ENCODE measurements around the gene TBC1D22A.

The TBC1D22A gene

GRCh38 chr22:46843821-46844255 is 81.4 kb downstream of the TBC1D22A start:
- DNase-seq, result no peak

DNA sequence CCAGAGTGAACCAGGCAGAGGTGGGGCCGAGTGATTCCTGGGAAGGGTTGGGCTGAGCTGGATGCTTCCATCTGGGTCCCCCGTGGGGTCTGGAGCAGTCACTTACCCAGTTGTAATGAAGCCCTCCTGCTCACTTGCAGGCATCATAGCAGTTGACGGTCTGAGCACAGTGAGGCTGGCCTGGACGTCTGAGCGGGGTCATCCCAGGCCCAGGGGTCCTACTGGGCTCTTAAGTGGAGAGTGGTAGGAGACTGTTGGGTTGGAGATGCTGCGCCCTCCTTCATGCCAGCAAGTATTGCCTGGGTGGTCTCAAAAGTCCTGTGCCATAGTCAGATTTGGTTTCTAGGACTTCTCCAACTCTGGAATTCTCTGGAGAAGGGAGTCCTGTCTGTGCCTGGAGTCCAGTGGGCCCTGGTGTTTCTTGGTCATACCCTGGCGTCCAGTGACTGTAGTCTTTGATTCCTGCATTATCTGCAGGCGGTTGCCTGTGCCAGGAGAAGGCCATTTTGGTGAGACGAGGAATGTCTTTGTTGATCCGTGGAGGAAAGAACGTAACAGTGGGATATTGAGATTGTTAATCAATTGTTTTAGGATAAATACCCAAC is 82.3 kb downstream of the TBC1D22A start:
- no peak for DNase-seq

DNA sequence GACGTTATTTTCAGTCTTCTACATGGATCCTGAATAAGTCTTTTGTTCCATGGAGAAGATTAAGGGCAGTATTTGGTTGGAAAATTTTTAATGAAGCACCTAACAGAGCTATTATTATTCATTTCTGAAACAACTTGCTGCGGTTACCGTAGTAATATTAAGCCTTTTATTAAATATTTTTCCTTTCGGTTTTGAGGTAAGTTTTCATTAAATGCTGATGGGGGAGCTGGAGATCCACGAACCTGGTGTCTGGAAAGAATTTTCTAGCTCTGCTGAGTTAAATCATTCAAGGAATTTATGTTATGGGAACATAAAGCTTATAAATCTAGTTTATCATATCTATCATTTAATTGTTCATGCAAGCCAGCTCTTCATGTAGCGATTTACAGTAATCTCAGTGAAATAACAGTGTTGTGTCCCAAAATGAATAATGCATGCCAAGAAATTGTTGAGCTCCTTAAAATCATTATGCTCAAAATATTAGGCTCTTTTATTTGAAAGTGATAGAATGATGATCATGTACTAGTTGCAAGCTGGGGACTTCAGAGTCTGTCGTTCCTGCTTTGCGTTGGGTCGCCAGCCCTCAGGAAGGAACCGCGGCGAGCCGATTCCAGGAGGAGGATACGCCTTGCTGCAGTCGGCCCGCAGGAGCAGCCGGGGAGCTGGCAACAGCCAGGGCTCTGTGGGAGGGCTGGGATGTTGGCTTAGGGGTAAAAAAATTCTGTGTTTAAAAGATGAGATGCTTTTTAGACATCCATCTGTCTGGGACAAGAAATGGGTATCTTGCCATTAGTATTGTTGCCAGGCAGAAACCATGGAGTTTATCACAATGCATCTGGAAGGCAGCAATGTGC is 83.1 kb downstream of the TBC1D22A start:
- DNase-seq, result no peak

DNA sequence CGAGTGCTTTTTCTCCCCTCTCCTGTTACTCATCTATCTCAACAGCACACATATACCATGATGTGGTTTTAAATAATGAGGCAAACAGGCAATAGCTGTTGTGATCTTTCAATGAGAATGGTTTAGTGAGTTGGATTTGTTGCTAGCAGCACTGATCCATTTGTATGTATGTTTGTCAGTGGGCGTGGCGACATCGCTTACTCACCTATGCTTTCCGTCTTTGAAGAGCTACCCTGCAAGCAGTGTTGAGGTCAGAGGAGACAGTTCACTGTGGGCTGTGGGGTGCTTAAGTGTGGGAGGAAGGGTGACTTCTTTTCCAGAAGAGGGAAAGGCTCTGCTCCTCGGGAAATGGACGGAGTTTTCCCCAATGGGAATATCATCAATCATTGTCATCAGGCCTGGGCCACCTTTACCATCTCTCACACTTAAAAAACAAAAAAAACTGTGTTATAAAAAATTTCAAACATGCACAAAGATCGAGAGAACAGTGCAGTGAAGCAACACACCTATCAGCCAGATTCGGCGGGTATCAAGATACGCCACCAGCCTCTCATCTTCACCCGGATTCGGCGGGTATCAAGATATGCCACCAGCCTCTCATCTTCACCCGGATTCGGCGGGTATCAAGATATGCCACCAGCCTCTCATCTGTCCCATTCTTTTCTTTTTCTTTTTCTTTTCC is 83.8 kb downstream of the TBC1D22A start:
- DNase-seq, result no peak

DNA sequence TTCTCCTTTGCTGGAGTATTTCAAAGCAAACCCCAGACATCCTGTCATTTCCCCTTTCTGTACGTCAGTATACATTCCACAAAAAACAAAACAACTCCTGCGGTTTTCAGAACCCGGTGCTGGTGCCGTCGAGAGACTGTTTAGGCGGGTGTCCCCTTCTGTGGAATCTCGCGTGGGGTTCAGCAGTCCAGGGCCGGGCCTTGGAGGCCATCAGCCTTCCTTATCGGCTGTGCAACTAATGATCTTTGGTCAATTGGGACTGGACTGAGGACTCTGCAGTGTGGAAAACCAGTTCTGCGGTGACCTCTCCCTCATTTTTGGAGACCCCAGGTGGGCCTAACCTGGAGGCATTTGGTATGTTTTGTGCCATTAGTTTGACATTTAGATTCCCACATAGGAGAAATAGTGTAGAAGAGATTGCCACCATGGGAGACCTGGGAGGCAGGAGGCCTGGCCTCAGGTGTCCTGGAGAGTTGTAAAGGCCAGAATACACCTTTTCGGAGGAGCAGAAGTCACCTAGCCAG is 84.4 kb downstream of the TBC1D22A start:
- DNase-seq, result no peak

- no peak for DNase-seq
Observed at GRCh38 chr22:46848197-46848596, 85.7 kb downstream of the TBC1D22A start.

GRCh38 chr22:46849101-46849500 is 86.7 kb downstream of the TBC1D22A start:
- no peak for DNase-seq

DNA sequence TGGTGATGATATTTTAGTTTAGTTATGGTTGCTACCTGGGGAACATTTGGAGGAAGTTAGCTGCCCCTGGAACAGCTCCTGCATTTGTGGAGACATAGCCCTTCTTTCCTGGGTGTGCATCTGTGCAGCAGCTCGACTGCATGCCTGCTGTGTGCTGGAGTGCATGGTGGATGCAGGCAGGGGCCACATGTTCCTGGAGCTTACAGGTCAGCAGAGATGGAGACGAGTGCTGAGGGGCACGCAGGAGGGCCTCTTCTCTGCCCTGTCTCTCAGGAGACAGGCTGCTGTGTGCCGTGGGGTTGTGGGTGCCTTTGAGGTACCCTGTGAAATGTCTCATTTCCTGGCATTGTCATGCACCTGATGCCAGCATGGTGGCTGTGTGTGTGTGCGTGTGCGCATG is 87.5 kb downstream of the TBC1D22A start:
- DNase-seq, result no peak

- DNase-seq, result no peak
Observed at GRCh38 chr22:46851311-46851710, 88.9 kb downstream of the TBC1D22A start.

- no peak for DNase-seq
Observed at GRCh38 chr22:46851941-46852340, 89.5 kb downstream of the TBC1D22A start.

- no peak for DNase-seq
Observed at GRCh38 chr22:46852771-46853170, 90.3 kb downstream of the TBC1D22A start.

DNA sequence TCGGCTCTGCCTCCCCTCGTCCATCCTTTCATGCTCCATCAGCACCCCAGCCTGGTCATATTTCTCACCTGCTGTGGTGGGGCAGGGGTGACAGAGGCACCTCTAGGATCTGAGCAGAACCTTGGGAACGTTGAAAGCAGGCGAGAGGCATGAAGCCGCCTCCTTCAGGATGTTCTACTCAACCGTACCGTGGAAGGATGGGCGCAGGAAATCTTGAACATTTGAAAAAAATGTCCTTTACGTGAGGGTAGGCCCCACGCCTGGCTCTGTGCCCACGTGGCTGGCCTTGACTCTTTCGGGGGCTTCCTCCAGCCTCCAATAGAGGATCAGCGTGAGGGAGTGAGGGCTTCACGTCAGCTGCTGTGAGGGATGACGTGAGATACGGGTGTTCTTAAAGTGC is 90.7 kb downstream of the TBC1D22A start:
- DNase-seq, result no peak

- peak; percentile 99 for DNase-seq
Observed at GRCh38 chr22:46854125-46854870, 91.8 kb downstream of the TBC1D22A start.

GRCh38 chr22:46855681-46856080 is 93.2 kb downstream of the TBC1D22A start:
- no peak for DNase-seq

DNA sequence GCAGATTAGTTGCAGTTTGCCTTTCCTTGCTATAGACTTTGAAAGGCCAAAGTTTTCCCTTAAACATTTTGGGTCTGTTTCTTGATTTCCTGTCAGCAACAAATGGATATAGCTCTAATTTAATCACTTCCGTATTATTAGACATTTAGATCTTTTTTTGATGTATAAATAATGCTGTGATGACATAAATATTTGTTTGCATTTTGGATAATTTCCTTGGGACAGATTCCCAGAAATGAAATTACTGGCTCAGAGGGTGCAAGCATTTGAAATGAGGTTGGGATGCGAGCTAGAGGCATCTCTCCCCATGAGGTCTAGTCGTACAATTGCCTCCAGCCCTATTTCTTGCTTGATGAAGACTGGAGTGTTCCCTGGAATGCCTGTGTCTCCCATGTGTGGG is 94.2 kb downstream of the TBC1D22A start:
- DNase-seq, result no peak

GRCh38 chr22:46857142-46857884 is 94.9 kb downstream of the TBC1D22A start:
- no peak for DNase-seq

DNA sequence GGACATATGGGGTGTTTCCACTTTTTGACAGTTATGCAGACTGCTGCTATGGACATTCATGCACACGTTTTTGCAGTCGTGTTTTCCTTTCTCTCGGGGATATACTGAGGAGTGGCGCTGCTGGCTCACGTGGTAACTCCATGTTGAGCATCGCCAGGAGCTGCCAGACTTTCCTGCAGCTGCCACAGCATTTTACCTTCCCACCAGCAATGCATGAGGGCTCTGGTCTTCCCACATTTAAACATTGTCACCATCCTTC is 95.4 kb downstream of the TBC1D22A start:
- DNase-seq, result no peak

DNA sequence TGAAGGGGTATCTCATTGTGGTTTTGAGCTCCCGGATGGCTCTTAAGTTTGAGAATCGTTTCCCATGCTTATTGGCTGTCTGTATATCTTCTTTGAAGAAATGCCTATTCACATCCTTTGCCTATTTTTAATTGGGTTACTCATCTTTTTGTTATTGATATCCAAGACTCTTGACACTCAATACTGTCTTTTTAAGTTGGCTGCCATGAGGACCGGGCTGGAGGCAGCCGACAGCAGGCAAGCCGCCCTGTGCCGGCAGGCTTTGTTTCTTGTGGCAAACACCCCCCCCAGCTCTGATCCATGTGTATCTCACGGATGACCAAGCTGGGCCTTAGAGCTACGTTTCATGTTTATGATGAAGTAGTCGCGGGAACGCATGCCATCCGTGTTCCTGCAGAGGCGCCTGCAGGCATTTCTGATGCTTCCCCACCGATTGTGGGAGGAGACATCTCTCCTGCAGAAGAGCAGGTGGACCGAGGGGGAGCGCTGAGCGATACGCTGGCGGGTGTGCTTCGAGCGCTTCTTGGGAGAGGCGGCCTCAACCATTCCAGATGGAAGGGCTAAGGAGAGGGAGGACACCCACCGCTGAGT is 95.8 kb downstream of the TBC1D22A start:
- DNase-seq, result no peak

DNA sequence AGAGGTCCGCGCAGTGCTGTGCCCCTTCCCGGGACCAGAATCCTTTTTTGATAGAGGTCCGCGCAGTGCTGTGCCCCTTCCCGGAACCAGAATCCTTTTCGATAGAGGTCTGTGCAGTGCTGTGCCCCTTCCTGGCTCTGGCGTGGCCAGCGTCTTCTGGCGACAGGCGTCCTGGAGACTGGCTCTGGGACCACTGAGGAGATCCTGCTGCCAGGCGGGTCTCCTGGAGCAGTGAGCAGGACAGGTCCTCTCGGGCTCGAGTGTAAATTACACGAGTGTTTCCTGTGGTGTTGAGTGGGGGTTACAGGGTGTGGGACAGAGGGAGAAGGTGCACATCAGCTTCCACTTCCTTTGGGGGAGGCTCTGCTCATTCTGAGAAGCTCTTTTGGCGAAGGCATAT is 98.1 kb downstream of the TBC1D22A start:
- DNase-seq, result no peak

DNA sequence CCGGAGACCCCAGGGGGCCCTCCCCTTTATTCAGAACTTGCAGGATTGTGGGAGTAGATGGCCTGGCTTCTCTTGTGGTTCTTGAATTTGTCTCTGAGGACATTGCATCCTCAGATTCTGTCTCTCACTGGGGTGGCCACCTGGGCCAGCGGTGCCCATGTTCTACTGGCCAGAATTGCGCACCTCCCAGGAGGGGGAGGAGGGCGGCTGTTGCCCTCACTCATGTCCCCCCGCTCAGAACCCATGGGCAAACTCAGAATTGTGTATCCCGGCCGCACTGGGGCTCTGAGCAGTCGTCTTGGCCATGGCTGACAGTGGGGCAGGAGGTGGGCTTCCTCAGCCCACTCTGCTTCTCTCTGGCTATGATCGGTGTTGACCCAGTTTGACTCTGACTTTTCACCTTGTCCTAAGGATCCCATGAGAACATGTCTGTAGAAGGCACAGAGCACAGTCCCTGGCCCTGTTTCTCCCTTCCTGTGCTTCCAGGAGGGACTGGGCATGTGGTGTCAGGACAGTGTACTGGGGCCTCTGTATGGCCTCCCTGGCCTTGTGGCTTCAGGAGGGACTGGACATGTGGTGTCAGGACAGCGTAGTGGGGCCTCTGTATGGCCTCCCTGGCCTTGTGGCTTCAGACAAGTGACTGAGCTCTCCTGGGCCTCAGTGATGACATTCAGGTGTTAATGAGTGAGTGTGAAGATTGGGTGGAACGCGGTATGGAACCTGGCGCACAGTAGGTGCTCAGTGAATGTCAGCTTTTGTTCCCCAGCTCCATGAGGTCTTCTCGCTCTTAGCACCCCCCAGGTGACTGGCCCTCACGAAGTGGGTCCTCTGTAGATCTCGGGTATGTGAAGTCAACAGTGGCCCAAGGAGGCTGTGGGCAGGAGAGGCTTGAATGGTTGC is 99.3 kb downstream of the TBC1D22A start:
- DNase-seq, result no peak
